A673 (cell line): ENCODE data around the gene GRPR. TPM values are rescaled to one million over a fixed set of nuclear protein-coding genes. Genes with fewer than 3 reads are reported as not detected.

Source experiments
- BruUV-seq: library from RNA; stranded (reverse); fragments of 400-500 nt; replicated peaks from 2 replicates; lab custom pipeline; 2021; lab: Mats Ljungman, UMichigan
- CTCF ChIA-PET: fragments of 300-600 bp; sonication (Branson Sonifier 250); formaldehyde crosslinking; loops from one replicate; lab custom pipeline; 2022; ENCODE audit warnings: antibody characterized with exemption; lab: Charles Lee
- POLR2A ChIA-PET: fragments of 300-600 bp; sonication (Branson Sonifier 250); formaldehyde crosslinking; loops from one replicate; lab custom pipeline; 2022; ENCODE audit warnings: antibody characterized with exemption; ENCODE audit not compliant: low non-redundant PET; lab: Charles Lee
- DNase-seq: peaks from one replicate; pipeline ENCODE4 v3.0.0-alpha.2; 2015; ENCODE audit warnings: low spot score
- H3K27ac ChIP-seq: fragments of 200-600 bp; sonication (generic); 2 replicates; pipeline ENCODE4 v1.5.1; 2016; ENCODE audit warnings: mixed run types, low read depth, mild to moderate bottlenecking, mixed read lengths, antibody characterized with exemption, low read length; ENCODE audit not compliant: poor library complexity, severe bottlenecking
- H3K27me3 ChIP-seq: fragments of 200-600 bp; sonication (generic); replicated peaks from 2 replicates; pipeline ENCODE4 v1.6.1; 2017; ENCODE audit warnings: mixed run types, low read depth, mild to moderate bottlenecking, mixed read lengths, antibody characterized with exemption, low read length; ENCODE audit not compliant: insufficient read depth, poor library complexity
- H3K36me3 ChIP-seq: fragments of 200-600 bp; sonication (generic); 2 replicates; pipeline ENCODE4 v1.6.1; 2016; ENCODE audit warnings: mixed run types, mild to moderate bottlenecking, mixed read lengths, antibody characterized with exemption, low read length; ENCODE audit not compliant: insufficient read depth, poor library complexity, severe bottlenecking
- H3K4me1 ChIP-seq: fragments of 200-600 bp; sonication (generic); 2 replicates; pipeline ENCODE4 v1.6.1; 2017; ENCODE audit warnings: mixed run types, mild to moderate bottlenecking, mixed read lengths, antibody characterized with exemption, low read length; ENCODE audit not compliant: insufficient read depth, poor library complexity, severe bottlenecking
- H3K4me3 ChIP-seq: fragments of 200-600 bp; sonication (generic); 2 replicates; pipeline ENCODE4 v1.5.1; 2016; ENCODE audit warnings: low read depth, mixed run types, mild to moderate bottlenecking, mixed read lengths, low read length; ENCODE audit not compliant: poor library complexity, severe bottlenecking
- H3K9me3 ChIP-seq: fragments of 200-600 bp; sonication (generic); 2 replicates; pipeline ENCODE4 v1.6.1; 2016; ENCODE audit warnings: mixed run types, low read depth, mild to moderate bottlenecking, mixed read lengths, antibody characterized with exemption, low read length; ENCODE audit not compliant: poor library complexity, severe bottlenecking
- EZH2 ChIP-seq: fragments of 200-600 bp; sonication (generic); IDR thresholded peaks from 2 replicates; pipeline ENCODE4 v1.6.1; 2017; ENCODE audit warnings: borderline replicate concordance, low read depth, mild to moderate bottlenecking, mixed read lengths, antibody characterized with exemption, low read length; ENCODE audit not compliant: poor library complexity, severe bottlenecking
- intact Hi-C: fragments of 100-400 bp; cut with micrococcal nuclease; formaldehyde crosslinking; loops from one replicate; pipeline ENCODE4 v1.10.0; 2022; ENCODE audit not compliant: unreplicated experiment
- total RNA-seq: library from RNA; stranded (reverse); gene quantifications from 2 replicates; pipeline ENCODE4 v1.2.3, GENCODE V29; 2021
- TF ChIP-seq, protein P1 (sequence below): fragments of 300-800, 200-600 bp; sonication (generic); conservative IDR thresholded peaks from 2 replicates; pipeline ENCODE4 v1.5.1; 2017; ENCODE audit warnings: low read depth, mild to moderate bottlenecking, antibody characterized with exemption, low read length, moderate library complexity, mixed read lengths

GRPR gene
- total RNA-seq, 1 experiment from 2014 or later: 1.2 TPM

- no peak overlapping the region for H3K4me3 ChIP-seq
- H3K9me3 ChIP-seq: no peaks in the 10 kb centered on the region
- POLR2A ChIA-PET: no interaction called here
- H3K27ac ChIP-seq: no peak overlapping the region
- CTCF ChIA-PET: no interaction called here
- no peaks in the 10 kb centered on the region for H3K4me1 ChIP-seq
- BruUV-seq: no TSS peak
- DNase-seq: no peak
- TF ChIP-seq, protein P1, sequence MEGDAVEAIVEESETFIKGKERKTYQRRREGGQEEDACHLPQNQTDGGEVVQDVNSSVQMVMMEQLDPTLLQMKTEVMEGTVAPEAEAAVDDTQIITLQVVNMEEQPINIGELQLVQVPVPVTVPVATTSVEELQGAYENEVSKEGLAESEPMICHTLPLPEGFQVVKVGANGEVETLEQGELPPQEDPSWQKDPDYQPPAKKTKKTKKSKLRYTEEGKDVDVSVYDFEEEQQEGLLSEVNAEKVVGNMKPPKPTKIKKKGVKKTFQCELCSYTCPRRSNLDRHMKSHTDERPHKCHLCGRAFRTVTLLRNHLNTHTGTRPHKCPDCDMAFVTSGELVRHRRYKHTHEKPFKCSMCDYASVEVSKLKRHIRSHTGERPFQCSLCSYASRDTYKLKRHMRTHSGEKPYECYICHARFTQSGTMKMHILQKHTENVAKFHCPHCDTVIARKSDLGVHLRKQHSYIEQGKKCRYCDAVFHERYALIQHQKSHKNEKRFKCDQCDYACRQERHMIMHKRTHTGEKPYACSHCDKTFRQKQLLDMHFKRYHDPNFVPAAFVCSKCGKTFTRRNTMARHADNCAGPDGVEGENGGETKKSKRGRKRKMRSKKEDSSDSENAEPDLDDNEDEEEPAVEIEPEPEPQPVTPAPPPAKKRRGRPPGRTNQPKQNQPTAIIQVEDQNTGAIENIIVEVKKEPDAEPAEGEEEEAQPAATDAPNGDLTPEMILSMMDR: no peak
- TF ChIP-seq EZH2: no peak
- peaks cover 5% of the 10 kb centered on the region for H3K27me3 ChIP-seq
- H3K36me3 ChIP-seq: no peaks in the 10 kb centered on the region
- intact Hi-C loops: no loop called here
These were observed 41.4 kb downstream of the GRPR start for GRCh38 chrX:16164748-16165147.

- no peak within 1 kb of the TSS for H3K27ac ChIP-seq
- no peak within 1 kb of the TSS for H3K4me3 ChIP-seq
- intact Hi-C loops: no loop called here
- H3K4me1 ChIP-seq: no peaks in the 10 kb centered on the region
- ChIA-PET POLR2A (no interaction called here), CTCF (no interaction called here)
- no peak for DNase-seq
- no peaks in the 10 kb centered on the region for H3K9me3 ChIP-seq
- H3K36me3 ChIP-seq: no peaks in the 10 kb centered on the region
- H3K27me3 ChIP-seq: no peaks in the 10 kb centered on the region
- no peak for TF ChIP-seq EZH2
- TF ChIP-seq, protein P1: no peak
- BruUV-seq: no TSS peak
These were observed 43.8 kb downstream of the GRPR start, which contains the start of gene MAGEB17 for GRCh38 chrX:16167181-16167580. TSS of gene MAGEB17 (plus strand) at chrX:16167481. CDS start at chrX:16170383, 2,902 bp downstream.

DNA sequence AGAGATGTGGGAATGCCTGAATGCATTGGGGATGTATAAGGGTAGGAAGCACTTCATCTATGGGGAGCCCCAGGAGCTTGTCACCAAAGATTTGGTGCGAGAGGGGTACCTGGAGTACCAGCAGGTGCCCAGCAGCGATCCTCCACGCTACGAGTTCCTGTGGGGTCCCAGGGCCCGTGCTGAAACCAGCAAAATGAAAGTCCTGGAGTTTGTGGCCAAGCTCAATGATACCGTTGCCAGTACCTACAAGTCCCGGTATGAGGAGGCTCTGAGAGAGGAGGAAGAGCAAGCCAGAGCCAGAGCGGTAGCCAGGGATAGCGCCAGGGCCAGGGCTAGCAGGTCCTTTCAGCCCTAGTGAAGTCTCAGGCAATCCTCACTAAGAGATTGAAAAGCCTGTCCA lies 47.7 kb downstream of the GRPR start:
- Histone ChIP-seq H3K4me1 (no peaks in the 10 kb centered on the region), H3K9me3 (no peaks in the 10 kb centered on the region), H3K36me3 (no peaks in the 10 kb centered on the region), H3K4me3 (no peak overlapping the region), H3K27me3 (peaks cover 21% of the 10 kb centered on the region), H3K27ac (no peak overlapping the region)
- no TSS peak for BruUV-seq
- DNase-seq: no peak
- ChIA-PET POLR2A (no interaction called here), CTCF (no interaction called here)
- intact Hi-C loops: no loop called here
- TF ChIP-seq, protein P1: no peak
- no peak for TF ChIP-seq EZH2
